NAMALWA (cell line): ENCODE results near the gene WIPF3.

Source experiments
- DNase-seq: peaks from one replicate; pipeline ENCODE4 v3.0.0-alpha.2; 2015; ENCODE audit warnings: low spot score

WIPF3 gene

DNA sequence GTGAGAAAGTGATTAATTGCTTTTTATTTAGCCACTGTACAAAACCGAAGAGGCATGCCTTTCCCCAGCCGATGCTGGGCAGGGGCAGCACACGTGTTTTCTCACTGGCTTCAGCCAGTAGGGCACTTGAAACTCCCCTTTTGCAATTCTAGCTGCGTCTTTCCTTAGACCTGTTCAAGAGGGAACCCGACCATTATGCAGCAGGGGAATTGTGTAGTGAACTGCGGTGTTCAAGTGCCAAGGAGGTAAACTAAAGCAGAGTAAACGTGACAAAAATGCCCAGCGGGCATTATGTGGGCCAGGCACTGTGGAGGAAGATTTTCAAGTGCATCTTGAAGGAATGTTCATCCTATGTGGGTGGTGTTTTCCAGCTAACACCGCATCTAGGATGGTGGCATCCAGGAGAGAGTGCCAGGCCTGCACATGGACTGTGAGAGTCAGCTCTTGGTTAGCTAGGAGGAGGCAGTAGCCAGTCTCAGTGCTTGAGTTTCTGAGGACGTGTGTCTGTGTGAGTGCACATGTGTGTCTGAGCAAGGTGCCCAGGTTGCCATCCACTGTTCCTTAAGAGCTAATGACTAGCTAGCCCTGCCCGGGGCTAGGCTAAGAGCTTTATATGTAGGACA, 3.3 kb downstream of the WIPF3 start:
- DNase-seq: no peak

DNA sequence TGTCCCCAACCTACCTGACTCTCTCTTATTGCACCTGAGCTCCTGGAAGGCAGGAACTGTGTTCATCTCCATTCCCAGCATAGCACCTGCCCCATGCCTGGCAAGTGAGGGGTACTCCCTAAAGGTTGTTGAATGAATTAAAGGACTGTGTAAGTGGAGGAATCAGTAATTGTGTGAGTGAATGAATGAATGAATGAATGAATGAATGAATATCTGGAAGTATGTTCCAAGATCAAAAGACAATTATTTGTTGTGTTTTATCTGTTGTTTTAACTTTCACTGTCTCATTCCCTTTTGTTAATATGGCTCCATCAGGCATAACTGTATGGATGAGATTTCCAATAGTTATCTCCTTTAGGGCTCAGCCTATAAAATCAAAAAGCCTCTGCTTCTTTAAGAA, 4.0 kb downstream of the WIPF3 start:
- no peak for DNase-seq

DNA sequence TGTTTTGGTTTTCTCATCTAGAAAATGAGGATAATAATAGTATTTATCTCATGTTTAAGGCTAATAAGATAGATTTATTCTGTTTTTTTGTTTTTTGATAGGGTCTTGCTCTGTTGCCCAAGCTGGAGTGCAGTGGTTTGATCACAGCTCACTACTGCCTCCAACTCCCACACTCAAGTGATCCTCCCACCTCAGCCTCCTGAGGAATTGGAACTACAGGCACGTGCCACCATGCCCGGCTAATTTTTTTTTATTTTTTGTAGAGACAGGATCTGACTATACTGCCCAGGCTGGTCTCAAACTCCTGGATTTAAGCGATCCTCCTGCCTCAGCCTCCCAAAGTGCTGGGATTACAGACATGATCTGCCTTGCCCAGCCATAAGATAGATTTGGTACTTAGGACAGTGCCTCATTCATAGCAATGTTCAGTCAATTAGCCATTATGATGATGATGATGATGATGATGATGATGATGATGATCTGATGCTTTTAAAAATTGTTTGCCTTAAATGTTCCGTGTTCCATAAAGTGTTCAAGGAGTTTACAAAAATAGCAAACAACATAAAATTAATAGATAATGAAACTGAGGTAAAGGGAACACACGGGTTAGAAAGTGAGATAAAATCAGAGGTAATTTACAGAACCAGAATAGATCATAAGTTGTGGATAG, 4.6 kb downstream of the WIPF3 start:
- no peak for DNase-seq

DNA sequence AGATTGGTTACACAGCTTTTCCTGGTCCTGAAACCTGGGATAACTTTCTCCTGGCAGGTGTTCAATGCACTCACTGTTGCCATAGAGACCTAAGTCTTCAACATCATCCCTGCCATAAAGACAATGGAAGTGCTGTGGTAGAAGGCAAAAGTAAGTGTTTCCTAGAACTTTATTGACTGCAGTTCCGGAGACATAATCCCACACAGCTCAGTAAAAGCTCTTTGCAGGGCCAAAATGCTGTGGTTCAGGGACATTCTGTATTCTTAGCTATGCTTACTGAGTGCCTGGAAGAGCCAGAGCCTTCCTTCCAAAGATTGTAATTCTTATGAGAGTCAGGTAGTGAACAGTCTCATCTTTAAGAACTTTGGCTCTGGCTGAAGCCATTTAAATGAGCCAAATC, 5.3 kb downstream of the WIPF3 start:
- DNase-seq: no peak

DNA sequence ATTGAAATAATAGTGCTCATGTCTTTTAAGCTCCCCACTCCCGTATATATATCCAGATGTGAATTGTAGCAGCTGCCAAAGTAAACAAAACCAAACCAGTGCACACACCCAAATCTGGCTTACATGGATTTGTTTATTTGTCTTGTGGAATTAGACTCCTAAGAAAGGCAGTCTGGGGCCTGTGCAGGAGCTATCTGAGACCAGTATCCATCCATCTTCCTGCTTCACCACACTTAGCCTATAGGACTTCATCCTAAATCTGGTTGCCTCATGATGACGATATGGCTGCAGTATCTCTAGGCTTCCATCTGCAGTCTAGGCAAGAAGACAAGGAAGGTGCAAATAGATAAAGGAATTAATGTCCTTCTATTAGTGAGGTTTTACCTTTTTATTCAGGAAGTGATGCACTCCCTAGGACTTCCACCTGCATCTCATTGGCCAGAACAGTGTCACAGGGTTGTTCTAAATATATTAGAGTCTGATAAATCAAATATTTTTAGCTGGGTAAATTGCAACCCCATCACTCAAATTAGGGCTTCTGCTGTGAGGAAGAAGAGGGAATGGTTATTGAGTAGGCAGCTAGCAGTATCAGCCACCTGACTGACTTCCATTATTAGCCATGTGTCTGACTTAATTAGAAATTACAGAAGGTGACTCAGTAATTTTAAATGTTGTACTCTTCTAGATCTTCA, 6.0 kb downstream of the WIPF3 start:
- no peak for DNase-seq

DNA sequence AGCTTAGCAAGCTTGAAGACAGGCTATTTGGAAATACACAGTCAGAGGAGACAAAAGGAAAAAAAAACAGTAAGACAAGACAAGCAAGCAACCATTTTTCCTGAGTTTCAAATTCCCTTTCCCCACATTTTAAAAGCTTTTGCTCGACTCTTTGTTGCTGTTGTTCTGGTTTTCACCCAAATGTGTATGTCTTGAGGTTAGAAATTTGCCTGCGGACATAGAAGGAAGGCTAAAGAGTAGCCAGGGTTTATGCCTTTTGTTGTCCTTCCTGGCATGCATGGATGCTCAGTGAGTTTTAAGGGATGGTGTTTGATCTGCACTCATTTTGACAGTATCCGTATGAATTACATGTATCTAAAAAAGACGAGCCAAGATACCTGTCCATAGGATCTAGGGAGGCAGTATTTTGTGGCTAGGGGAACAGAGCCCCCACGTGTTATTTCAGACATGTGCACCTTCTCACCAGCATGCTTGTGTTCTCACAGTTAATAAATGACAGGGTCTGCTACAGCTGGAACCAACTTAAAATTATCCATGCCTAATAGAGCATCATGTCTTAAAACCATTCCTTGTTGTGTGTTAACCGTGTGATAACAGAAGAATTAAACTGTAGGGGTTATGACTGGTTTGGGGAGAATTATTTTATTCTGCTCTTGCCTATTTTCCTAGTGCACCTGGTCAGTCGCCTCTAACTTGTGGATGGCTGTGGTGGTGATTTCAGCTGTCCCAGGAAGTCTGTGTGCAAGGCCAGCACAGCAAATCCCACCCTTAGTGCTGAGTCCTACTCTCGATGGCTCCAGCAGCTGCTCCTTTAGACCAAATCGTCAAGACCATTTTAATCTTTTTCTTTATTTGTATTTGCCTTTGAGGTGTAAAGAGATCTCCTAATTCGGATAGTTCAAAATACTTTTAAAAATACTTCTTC, 9.1 kb downstream of the WIPF3 start:
- no peak for DNase-seq

DNA sequence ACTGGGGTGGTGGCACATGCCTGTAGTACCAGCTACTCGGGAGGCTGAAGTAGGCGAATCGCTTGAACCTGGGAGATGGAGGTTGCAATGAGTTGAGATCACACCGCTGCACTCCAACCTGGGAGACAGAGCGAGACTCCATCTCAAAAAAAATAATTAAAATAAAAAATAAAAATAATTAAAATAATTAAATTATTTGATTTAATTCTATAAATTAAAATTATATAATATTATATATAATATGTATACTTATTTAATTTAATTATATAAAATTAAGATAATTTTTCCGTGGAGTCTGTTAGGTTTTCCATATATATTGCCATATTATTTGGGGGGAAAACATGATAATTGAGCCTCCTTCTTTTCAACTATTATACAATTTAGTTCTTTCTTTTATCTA, 12.0 kb downstream of the WIPF3 start:
- DNase-seq: no peak

DNA sequence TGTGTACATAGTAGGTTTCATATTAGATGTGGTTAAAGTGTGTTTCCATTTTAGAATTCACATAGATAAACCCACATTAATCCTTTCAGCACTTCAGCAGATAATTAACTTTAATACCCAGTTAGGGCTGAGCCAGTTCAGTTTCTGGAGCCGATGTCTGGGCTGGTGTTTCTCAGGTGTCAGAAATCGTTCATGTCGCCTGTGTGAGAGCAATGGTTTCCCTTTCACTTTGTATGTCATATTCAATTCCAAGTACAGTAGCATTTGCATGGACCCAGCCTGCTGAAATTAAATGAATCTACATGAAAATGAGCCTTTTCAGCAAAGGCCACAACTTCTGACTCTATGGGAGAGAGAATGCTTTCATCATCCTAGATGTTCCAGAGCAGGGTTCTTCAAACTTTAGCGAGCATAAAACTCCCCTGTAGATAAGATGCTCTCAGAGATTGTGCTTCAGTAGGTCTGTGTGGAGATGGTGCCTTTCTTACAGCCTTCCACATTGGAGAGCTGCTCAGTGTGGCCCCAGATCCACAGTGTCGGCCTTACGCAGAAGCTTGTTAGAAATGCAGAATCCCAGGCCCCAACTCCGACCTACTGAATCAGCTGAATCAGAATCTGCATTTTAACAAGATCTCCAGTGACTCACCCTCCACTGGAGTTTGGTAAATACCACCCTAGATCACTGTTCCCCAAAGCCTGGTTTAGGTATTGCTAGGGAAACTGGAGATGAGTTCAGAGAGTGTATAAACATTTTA, 19.6 kb downstream of the WIPF3 start:
- no peak for DNase-seq

DNA sequence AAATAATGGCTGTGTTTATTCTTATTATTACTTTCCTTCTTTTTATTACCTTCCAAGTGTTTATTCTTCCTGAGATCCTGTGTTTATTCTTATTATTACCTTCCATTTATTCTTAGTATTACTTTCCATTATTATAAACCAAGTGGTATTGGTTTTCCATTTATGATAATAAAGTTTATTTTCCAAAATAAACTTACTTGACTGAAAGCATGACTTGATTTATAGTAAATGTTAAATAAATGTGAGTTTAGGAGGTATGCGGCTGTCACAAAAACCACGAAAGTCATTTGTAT, 20.2 kb downstream of the WIPF3 start:
- DNase-seq: no peak

DNA sequence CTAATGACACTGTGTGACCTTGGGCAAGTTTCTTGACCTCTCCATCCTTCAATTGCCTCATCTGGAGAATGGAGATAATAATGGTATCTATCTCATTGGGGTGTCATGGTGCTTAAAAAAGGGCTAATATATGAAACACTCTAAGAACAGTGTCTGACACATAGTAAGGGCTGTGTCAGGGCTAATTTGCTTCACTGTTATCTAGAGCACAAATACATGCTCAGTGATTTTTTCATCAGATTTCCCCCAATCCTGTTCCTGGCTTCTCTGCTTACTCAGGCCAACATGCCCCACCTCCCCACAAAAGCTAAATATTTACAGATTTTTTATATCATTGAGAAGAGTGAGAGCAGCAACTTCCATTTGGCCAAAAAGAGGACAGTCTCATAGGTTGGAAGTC, 20.6 kb downstream of the WIPF3 start:
- DNase-seq: no peak

DNA sequence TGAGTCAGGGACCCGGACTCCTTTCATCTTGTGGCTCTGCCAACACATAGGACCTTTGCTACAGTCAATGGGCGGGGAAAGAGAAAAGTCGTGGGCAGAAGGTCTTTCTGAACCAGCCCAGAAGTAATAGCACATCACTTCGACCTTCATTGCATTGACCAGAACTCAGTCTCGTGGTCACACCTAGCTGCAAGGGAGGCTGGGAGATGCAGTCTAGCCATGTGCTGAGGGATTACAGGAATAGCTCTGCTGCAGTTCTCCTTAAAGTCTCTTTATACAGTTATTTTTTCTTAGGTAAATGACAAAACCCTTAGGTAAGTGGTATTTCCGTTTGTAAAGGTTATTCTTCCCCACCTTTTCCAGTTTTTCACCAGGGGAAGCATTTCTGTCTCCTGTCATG, 25.4 kb downstream of the WIPF3 start:
- DNase-seq: no peak

DNA sequence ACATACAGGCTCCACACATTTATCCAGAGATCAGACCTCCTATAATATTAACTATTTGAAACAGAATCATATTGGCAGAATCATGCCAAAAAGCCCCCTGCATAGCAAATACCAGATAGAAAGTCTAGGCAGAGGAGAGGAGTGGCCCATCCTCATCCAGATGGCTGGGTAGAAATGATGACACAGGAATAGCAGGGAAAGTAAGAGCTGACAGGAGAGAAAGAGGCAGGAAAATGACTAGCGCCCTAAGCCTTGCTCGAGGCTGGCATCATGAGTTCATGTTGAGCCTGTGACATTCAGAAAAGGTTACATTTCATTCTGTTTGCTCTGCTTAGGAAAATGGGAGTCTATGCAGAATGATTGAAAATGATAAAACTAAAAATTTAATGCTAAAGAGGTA, 27.6 kb downstream of the WIPF3 start:
- DNase-seq: no peak

DNA sequence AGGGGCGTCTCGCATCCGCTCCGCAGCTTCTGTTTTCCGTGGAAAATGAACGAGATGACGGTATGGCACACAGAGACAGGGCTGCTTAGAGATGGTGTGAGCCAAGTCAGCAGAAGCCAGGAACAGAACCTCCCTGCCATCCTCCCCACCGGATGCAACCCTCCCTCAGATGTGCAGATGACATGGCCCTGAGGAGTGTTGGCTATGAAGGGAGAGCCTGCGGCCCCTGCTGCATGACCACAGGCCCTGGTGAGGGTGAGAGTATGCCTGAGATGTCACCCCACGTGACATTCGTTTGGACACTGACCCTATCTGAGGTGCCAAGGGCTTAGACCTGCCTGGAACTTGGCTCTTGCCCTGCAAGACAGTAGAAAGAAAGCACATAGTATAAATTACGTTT, 29.4 kb downstream of the WIPF3 start:
- DNase-seq: no peak

DNA sequence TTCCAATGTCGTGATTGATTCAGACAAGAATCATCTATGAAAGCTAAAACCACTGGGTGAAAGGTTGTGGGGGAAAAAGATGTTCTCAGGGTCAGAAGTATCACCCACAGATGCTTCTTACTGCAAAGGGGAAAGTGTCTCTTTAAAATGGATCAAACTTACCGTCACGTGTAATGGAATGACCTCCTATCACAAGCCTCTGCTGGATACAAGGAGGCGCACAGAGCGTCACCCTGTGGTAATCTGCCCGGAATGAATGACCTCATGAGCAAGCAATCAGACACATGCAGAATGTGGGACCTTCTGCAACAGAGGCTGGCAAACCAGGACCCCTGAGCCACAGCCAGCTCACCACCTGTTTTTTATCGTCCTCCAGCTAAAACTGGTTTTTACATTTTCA, 33.0 kb downstream of the WIPF3 start:
- no peak for DNase-seq

DNA sequence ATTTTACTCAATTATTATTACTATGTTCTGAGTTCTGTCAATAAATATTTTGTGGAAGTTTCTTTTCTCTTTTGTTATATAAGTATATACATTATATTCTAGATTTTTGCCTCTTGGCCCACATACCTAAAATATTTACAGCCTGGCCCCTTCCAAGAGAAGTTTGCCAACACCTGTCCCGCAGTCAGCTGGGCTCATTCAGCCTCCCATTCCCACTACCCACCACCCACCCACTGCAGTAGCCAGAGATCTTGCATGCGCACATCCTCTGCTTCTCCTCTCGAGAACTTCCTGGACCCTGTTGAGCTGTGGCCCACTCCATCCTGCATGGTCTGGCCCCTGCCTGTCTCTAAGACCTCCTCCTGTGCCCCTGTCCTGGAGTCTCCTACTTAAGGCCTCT, 33.6 kb downstream of the WIPF3 start:
- DNase-seq: no peak

DNA sequence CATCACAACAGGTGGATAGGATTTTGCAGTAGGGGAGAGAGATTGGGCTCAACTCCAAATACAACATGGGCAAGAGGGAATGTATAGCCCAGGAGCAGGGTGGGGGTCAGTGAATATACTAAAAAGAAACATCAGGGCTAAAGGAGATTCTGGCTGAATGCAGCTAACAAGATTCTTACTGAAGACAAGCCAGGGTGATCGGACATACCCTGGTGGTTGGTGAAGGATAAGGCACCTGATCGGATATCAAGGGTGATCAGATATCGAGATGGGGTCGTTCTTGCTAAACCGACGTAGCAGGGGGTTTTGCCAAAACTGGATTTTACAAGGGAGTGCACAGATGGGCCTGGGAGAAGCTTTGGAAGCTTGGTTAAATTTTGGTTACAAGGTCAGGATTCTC, 34.4 kb downstream of the WIPF3 start:
- DNase-seq: no peak

DNA sequence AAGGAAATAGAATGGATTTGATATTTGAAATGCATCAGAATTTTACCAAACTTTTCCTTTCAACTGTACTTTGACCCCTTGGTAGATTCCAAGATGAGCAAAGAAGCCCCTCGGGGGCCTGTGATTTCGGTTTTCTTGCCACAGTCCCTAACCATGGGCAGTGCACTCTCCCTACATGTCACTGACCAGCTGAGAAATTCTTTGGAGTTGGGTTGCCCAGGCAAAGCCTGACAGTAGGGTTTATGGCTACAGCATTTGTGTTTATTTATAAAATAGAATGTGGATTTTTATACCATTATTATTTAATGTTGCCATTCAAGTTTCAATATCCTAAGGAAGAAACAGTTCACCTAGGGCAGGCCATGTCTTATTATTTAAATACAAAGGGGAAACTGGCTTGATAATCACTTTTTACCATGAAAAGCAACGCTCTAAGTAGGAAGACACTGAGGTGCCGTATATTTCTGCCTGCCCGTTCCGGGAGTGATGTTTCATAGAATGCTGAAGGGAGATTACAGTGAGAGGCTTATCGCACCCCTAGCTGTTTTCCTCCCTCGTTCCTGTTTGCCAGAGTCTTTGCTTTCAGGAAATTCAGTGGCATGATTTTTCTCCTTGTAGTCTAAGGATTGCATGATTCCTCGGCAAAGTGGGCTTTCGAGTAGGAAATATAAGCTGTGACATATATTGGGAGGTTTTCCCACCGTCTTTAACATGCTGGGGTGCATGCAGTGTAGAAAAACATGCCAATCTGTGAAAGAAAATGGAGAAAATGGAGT, 35.8 kb downstream of the WIPF3 start:
- no peak for DNase-seq

DNA sequence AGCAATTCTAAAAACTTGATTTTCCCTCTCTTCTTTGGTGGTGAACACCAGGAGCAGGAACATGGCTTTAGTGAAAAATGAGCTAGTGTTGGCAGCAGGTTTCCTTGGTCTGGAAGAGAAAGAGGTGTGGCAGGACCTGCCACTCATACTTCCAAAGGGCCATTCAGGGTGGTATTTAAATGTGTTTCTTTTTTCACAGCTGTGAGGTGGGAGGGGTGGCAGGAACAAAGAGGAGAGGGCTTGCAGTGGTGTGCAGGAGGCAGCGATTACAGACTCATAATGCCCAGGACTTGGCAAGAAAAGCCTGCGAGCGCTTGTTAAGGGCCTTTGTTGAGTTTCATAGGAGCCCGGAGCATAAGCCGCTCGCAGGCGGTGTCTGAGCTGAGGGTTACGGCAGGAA, 36.8 kb downstream of the WIPF3 start:
- no peak for DNase-seq

DNA sequence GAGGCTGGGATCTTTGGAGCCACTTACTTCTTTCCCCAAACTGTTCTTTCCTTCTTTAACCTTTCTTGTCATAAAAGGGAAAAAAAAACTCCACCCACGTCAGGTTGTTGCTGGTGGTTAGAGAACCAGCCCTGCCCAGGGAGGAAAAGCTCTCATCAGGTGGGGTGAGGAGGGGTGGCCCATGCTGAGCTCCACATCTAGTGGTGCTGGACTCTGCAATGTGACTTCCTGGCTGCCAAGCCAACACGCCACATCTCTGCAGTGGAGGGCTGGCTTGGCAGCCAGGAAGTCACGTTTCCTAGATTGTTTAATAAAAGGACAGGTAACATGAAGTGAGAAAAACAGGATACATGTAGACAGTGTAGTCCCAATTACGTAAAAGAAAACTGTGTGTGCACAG, 37.4 kb downstream of the WIPF3 start:
- no peak for DNase-seq

DNA sequence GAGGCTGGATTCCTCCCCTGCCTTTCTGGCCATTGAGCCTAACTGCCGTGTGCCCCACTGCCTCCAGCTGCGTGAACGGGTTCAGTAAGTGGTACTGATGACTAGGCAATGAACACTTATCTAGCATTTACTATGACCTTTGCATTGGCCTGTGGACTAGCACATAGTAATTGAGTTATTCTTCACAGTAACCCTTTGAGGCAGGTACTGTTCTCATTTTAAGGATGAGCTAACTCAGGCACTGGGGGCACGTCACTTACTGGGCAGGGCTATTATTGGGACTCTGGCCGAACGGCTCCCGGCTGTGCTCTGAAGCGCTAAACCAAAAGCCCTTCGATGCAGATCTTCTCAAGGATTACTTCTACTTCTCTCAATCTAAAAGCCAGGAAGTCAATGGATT, 38.3 kb downstream of the WIPF3 start:
- DNase-seq: no peak

DNA sequence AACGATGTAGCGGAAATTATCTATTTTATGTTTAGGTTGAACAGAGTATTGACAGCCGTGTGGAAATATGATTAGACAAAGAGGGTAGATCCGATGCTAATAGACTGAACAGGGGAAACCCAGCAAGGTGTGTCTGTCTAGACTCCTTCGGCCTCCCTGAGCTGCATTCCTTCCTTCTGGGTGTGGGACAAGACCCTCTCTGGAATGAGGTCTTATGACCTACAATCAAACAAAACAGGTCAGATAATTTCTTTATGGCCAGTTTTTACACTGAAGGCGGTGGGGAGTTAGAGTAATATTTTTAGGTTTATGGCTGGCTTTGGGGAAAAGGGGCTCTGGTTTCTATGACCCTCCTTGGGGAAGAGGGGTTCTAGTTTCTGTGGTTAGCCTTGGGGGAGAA, 41.2 kb downstream of the WIPF3 start:
- DNase-seq: no peak
